Stimulated activated CD8-positive, alpha-beta memory T cell treated with anti-CD3 and anti-CD28 coated beads, Interleukin-7, amount 100 ng/mL, for 48 hours (primary cell): ENCODE measurements around the gene BLM.
"Not testable (repeated sequence)": the region's sequence is repeated elsewhere in the genome, so short reads cannot be mapped to it uniquely, and the experiment has no call there.

Experiments used
- DNase-seq, 2 donors: peaks; one replicate each; pipeline ENCODE4 v3.0.0-alpha.2; 2020; ENCODE audit warnings: low read depth in 1 of 2; ENCODE audit errors: extremely low read depth in 1 of 2

Gene BLM

GRCh38 chr15:90818251-90819210, 101.4 kb downstream of the BLM start:
- DNase-seq, result peak in 1 of 2 donors; percentile 59

GRCh38 chr15:90819390-90819789, 102.2 kb downstream of the BLM start:
- DNase-seq, result no peak

GRCh38 chr15:90819850-90820249, 102.7 kb downstream of the BLM start:
- no peak for DNase-seq

GRCh38 chr15:90820481-90820880, 103.3 kb downstream of the BLM start:
- DNase-seq, result no peak

- DNase-seq, result no peak
Measured at GRCh38 chr15:90822204-90822955, 105.2 kb downstream of the BLM start.

GRCh38 chr15:90823455-90823974, 106.4 kb downstream of the BLM start:
- no peak for DNase-seq

- not testable (repeated sequence) for DNase-seq
Measured at GRCh38 chr15:90825115-90825899, 108.2 kb downstream of the BLM start.

GRCh38 chr15:90826206-90826885, 109.2 kb downstream of the BLM start:
- DNase-seq, result not testable (repeated sequence)

GRCh38 chr15:90826886-90827435, 109.8 kb downstream of the BLM start:
- DNase-seq, result no peak

GRCh38 chr15:90828111-90828510, 111.0 kb downstream of the BLM start:
- DNase-seq, result no peak

GRCh38 chr15:90829126-90829525, 112.0 kb downstream of the BLM start:
- DNase-seq, result no peak

- DNase-seq, result peak in 1 of 2 donors; percentile 86
Measured at GRCh38 chr15:90829942-90830440, 112.8 kb downstream of the BLM start.

GRCh38 chr15:90834626-90835025, 117.5 kb downstream of the BLM start:
- no peak for DNase-seq

GRCh38 chr15:90836296-90836871, 119.2 kb downstream of the BLM start:
- DNase-seq, result no peak

GRCh38 chr15:90837094-90837493, 119.9 kb downstream of the BLM start:
- peak in 1 of 2 donors; percentile 75 for DNase-seq

GRCh38 chr15:90838139-90838538, 121.0 kb downstream of the BLM start:
- DNase-seq, result peak; percentile 84 to 94

GRCh38 chr15:90838544-90838943, 121.4 kb downstream of the BLM start:
- no peak for DNase-seq

- no peak for DNase-seq
Measured at GRCh38 chr15:90839187-90840071, 122.3 kb downstream of the BLM start.
